Spleen (tissue), 7 donors: Measurements from ENCODE around the gene TPK1.

ENCODE experiments used
- POLR2A ChIP-seq, 3 donors: fragments of 450-650 bp; IDR thresholded peaks; one replicate each; pipeline ENCODE4 v1.5.1; 2017; ENCODE audit warnings: antibody characterized with exemption in 3 of 3, mild to moderate bottlenecking in 1 of 3
- TF ChIP-seq, protein P1 (sequence below), 11 experiments: fragments of 200-600 bp in 7 of 11; fragments of 450-650 bp in 4 of 11; sonication (generic) in 4 of 11; IDR thresholded peaks in 8 of 11; conservative IDR thresholded peaks in 3 of 11; 1 replicate in 7 of 11; 2 replicates in 4 of 11; pipeline versions ENCODE4 v1.4.0 to v1.8.0; 2016 to 2021; ENCODE audit warnings: antibody characterized with exemption in 11 of 11, inconsistent platforms in 4 of 11, mild to moderate bottlenecking in 1 of 11
- donor health status: DM: no; HTN: no; CAD: no; lungs with moderate emphysema.
- donor health status: DM: no; HTN: no; CAD: no.
- donor health status: DM: no; HTN: no; CAD: no.

DNA sequence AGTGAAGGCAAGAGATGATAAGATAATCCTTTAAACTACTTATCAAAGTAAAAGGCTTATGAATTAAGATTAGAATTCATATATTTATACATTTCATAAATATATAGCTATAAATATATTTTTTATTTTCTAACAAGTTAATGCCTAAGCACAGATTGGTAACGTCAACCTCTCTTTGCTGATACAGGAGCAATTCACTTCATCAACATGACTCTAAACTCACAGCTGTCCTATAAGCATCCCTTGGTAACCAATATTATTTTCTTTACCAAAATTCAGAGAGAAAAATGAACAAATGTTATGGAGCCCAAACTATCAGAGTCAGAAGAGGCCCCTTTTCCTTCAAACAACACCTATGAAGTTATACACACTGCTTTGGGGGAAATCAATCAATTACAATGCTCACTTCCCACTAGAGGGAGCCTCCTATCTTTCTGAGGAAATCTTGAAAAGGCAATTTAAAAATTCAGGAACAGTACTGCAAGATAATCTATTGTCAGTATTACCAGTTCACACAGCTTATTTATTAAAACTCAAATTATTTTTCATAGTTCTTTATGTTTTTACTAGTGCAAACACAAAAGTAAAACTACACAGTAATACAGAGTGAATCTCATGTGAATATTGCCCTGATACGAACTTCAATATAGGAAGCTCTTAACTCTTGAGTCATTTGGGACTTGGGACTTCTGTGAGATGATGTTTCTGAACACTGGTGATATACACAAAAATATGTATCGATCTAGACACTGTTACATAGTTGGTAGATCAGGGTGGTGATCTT is 381.4 kb downstream of the TPK1 start:
- TF ChIP-seq, protein P1, sequence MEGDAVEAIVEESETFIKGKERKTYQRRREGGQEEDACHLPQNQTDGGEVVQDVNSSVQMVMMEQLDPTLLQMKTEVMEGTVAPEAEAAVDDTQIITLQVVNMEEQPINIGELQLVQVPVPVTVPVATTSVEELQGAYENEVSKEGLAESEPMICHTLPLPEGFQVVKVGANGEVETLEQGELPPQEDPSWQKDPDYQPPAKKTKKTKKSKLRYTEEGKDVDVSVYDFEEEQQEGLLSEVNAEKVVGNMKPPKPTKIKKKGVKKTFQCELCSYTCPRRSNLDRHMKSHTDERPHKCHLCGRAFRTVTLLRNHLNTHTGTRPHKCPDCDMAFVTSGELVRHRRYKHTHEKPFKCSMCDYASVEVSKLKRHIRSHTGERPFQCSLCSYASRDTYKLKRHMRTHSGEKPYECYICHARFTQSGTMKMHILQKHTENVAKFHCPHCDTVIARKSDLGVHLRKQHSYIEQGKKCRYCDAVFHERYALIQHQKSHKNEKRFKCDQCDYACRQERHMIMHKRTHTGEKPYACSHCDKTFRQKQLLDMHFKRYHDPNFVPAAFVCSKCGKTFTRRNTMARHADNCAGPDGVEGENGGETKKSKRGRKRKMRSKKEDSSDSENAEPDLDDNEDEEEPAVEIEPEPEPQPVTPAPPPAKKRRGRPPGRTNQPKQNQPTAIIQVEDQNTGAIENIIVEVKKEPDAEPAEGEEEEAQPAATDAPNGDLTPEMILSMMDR (IDR thresholded peaks at IDR 0.05 in 8 of 11, conservative IDR thresholded peaks at IDR 0.05 in 3 of 11): peak in 3 of 11 experiments; percentile 10 to 26 (median 15)
- no peak for TF ChIP-seq POLR2A (IDR thresholded peaks at IDR 0.05)
